Activated T-helper 17 cell treated with anti-CD3 and anti-CD28 coated beads, Interleukin-2, amount 50 U/mL, for 72 hours (primary cell): ENCODE results near the gene CD96. TPM values are rescaled to one million over a fixed set of nuclear protein-coding genes. Genes with fewer than 3 reads are reported as not detected.
"Not testable (repeated sequence)": the region's sequence is repeated elsewhere in the genome, so short reads cannot be mapped to it uniquely, and the experiment has no call there.

Experiments
- ATAC-seq: fragments of 150-1000 bp; cut with Tn5 transposase; replicated peaks from 2 replicates; pipeline ENCODE4 v1.10.0; 2021; ENCODE audit warnings: mild to moderate bottlenecking, moderate library complexity
- H3K27ac Mint-ChIP-seq: one replicate; pipeline ENCODE4 v1.8.0; 2022; ENCODE audit warnings: mixed read lengths
- H3K27me3 Mint-ChIP-seq: one replicate; pipeline ENCODE4 v1.8.0; 2022; ENCODE audit warnings: mixed read lengths
- H3K36me3 Mint-ChIP-seq: one replicate; pipeline ENCODE4 v1.8.0; 2022; ENCODE audit warnings: low read depth, mild to moderate bottlenecking, mixed read lengths
- H3K4me1 Mint-ChIP-seq: one replicate; pipeline ENCODE4 v1.8.0; 2022; ENCODE audit warnings: mixed read lengths
- H3K4me3 Mint-ChIP-seq: one replicate; pipeline ENCODE4 v1.8.0; 2022; ENCODE audit warnings: mild to moderate bottlenecking, mixed read lengths
- H3K9me3 Mint-ChIP-seq: one replicate; pipeline ENCODE4 v1.8.0; 2022; ENCODE audit warnings: mixed read lengths
- total RNA-seq, 2 donors: library from RNA; stranded (reverse); gene quantifications; one replicate each; pipeline ENCODE4 v1.2.3, GENCODE V29; 2022

The CD96 gene
- total RNA-seq, 2 donors from 2014 or later = 67.6 to 107 TPM

DNA sequence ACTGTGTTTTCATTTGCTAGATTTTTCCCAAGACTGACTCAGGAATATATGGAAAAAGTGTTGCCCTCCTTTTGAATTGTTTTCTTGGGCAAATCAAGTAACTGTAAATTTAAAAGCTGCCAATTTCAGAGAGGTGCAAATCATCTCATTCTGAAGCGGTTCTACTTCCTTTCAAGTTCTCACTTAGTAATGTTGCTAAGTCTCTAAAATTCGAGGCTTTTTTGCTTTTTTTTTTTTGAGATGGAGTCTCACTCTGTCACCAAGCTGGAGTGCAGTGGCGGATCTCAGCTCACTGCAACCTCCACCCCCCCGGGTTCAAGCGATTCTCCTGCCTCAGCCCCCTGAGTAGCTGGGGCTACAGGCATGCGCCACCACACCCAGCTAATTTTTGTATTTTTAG lies 130.5 kb downstream of the CD96 start:
- H3K9me3 Mint-ChIP-seq, H3K27me3 Mint-ChIP-seq, ATAC-seq, H3K27ac Mint-ChIP-seq: not testable (repeated sequence)
- Mint-ChIP-seq H3K4me3 (peak overlapping the region; percentile 87), H3K36me3 (peaks cover 25% of the 10 kb centered on the region), H3K4me1 (peaks cover 47% of the 10 kb centered on the region)

DNA sequence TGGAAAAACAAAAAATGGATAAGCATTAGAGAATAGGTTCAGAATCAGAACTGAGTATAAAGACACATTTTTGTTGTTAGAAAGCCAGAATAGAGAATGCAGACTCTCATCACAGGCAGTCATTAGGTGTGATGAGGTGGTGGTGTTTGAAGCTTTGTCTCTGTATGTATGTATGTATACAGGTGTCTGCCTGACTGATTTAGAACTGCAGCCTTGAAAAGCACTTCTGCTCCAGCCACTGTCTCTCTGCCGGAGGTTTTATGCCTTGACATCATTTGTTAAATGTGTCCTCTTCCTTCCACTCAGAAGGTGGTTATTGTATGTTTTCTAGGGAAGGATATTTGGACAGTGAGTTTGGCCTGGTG lies 133.8 kb downstream of the CD96 start:
- Mint-ChIP-seq H3K36me3 (peaks cover 33% of the 10 kb centered on the region), H3K27ac (peak overlapping the region; percentile 92), H3K9me3 (no peaks in the 10 kb centered on the region), H3K27me3 (no peaks in the 10 kb centered on the region), H3K4me3 (peak overlapping the region; percentile 87), H3K4me1 (peaks cover 51% of the 10 kb centered on the region)
- no peak for ATAC-seq

- ATAC-seq = peak; percentile 29
- Mint-ChIP-seq H3K4me3 (peak overlapping the region; percentile 87), H3K27ac (peak overlapping the region; percentile 92), H3K9me3 (no peaks in the 10 kb centered on the region), H3K4me1 (peaks cover 49% of the 10 kb centered on the region), H3K27me3 (no peaks in the 10 kb centered on the region), H3K36me3 (peaks cover 33% of the 10 kb centered on the region)
These were observed 134.4 kb downstream of the CD96 start for GRCh38 chr3:111676211-111677006.

DNA sequence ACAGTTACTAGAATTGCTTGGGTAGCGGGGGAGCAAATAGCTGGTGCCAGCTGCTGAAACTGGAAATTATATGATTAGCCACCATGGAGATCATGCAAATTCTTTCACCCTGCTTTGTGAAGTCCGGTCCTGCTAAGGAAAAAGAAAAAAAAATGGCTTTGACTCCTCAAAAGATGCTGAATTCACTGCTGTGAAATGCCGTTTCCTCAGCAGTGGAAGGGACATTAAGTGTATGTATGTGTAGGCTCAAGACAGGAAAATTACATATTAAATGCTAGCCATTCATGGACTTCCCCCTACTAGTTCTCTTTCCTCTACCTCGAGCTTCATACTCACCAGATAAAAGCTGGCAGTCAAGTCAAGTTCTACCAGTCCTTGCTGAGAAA lies 135.0 kb downstream of the CD96 start:
- H3K36me3 Mint-ChIP-seq = peaks cover 33% of the 10 kb centered on the region
- H3K27me3 Mint-ChIP-seq = no peaks in the 10 kb centered on the region
- no peak for ATAC-seq
- H3K4me1 Mint-ChIP-seq = peaks cover 48% of the 10 kb centered on the region
- H3K4me3 Mint-ChIP-seq = peak overlapping the region; percentile 87
- H3K9me3 Mint-ChIP-seq = no peaks in the 10 kb centered on the region
- H3K27ac Mint-ChIP-seq = peak overlapping the region; percentile 92

GRCh38 chr3:111681661-111682426 lies 139.8 kb downstream of the CD96 start:
- H3K4me3 Mint-ChIP-seq = no peak overlapping the region
- H3K4me1 Mint-ChIP-seq = peaks cover 44% of the 10 kb centered on the region
- no peaks in the 10 kb centered on the region for H3K27me3 Mint-ChIP-seq
- no peaks in the 10 kb centered on the region for H3K9me3 Mint-ChIP-seq
- H3K36me3 Mint-ChIP-seq = peaks cover 10% of the 10 kb centered on the region
- ATAC-seq = no peak
- H3K27ac Mint-ChIP-seq = no peak overlapping the region

DNA sequence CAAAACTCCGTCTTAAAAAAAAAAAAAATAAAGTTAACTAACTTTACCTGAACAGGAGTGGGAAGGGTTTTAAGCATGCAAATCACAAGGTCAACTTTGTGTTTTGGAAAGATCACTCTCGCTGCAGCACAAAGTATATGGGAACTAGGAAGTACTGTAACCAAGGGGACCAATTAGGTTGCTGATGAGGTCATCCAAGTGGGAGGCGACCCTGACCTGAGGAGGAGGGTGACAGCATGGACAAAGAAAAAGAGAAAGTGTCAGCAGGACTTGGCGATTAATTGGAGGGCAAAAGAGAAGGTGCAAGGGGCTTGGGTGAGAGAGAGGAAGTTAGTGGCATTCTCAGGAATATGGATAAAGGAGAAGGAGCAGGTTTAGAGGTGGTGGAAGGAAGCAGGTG lies 142.6 kb downstream of the CD96 start:
- peaks cover 39% of the 10 kb centered on the region for H3K4me1 Mint-ChIP-seq
- ATAC-seq = no peak
- H3K36me3 Mint-ChIP-seq = peaks cover 13% of the 10 kb centered on the region
- no peaks in the 10 kb centered on the region for H3K27me3 Mint-ChIP-seq
- H3K9me3 Mint-ChIP-seq = no peaks in the 10 kb centered on the region
- peak overlapping the region; percentile 39 for H3K27ac Mint-ChIP-seq
- H3K4me3 Mint-ChIP-seq = no peak overlapping the region

- H3K36me3 Mint-ChIP-seq = peaks cover 5% of the 10 kb centered on the region
- H3K9me3 Mint-ChIP-seq = no peaks in the 10 kb centered on the region
- H3K27me3 Mint-ChIP-seq = no peaks in the 10 kb centered on the region
- ATAC-seq = no peak
- no peak overlapping the region for H3K4me3 Mint-ChIP-seq
- H3K27ac Mint-ChIP-seq = no peak overlapping the region
- peaks cover 22% of the 10 kb centered on the region for H3K4me1 Mint-ChIP-seq
These were observed 146.3 kb downstream of the CD96 start for GRCh38 chr3:111688190-111688800.

DNA sequence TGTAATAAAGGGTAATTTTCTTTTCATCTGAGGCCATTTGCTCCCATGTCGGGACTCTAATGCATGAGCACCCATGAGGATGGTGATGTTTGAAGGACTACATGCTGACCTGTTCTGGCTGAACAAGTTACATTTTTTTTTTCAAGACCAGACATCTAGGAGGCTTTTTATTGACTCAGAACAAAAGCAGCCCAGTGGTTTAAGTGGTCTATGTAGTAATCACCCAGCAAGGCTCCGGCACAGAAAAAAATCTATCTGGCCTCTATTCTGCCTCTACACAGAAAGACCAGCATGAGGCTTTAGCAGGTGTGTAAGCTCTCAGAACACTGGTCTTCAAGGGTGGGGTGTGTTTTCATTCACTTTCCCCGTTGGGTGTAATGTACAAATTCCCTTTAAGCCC lies 148.2 kb downstream of the CD96 start:
- ATAC-seq = peak; percentile 95
- no peaks in the 10 kb centered on the region for H3K27me3 Mint-ChIP-seq
- peaks cover 5% of the 10 kb centered on the region for H3K36me3 Mint-ChIP-seq
- H3K4me1 Mint-ChIP-seq = peaks cover 17% of the 10 kb centered on the region
- peak overlapping the region; percentile 33 for H3K4me3 Mint-ChIP-seq
- H3K27ac Mint-ChIP-seq = peak overlapping the region; percentile 20
- no peaks in the 10 kb centered on the region for H3K9me3 Mint-ChIP-seq

GRCh38 chr3:111691293-111691909 lies 149.4 kb downstream of the CD96 start:
- no peak overlapping the region for H3K4me3 Mint-ChIP-seq
- peaks cover 27% of the 10 kb centered on the region for H3K4me1 Mint-ChIP-seq
- ATAC-seq = no peak
- H3K27me3 Mint-ChIP-seq = no peaks in the 10 kb centered on the region
- H3K27ac Mint-ChIP-seq = no peak overlapping the region
- peaks cover 5% of the 10 kb centered on the region for H3K36me3 Mint-ChIP-seq
- H3K9me3 Mint-ChIP-seq = no peaks in the 10 kb centered on the region

GRCh38 chr3:111692593-111693552 lies 150.9 kb downstream of the CD96 start:
- peak overlapping the region; percentile 14 for H3K27ac Mint-ChIP-seq

DNA sequence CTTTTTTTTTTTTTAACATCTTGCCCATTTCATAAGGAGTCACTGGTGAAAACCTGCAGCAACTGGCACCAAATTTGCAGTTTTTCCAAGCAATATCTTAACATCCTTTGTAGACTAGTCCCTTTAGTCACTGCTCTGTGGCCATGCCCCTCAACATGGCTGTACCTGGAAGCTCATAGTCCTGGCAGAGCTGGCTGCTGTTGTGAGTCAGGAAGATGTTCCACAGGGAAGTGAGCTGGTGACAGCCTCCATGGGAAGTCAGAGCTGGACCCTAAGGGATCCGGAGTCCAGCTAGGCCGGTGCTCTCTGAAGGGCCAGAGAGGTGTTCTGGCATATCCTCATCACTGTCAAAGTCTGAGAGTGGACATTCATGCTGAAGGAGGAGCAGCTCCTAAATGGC lies 152.5 kb downstream of the CD96 start:
- Mint-ChIP-seq H3K36me3 (no peaks in the 10 kb centered on the region), H3K27me3 (no peaks in the 10 kb centered on the region), H3K4me3 (no peak overlapping the region), H3K4me1 (peaks cover 20% of the 10 kb centered on the region), H3K27ac (peak overlapping the region; percentile 71), H3K9me3 (no peaks in the 10 kb centered on the region)
- no peak for ATAC-seq

More at GRCh38 chr3:111692593-111693552, 150.9 kb downstream of the CD96 start:
- ATAC-seq = no peak
- no peaks in the 10 kb centered on the region for H3K27me3 Mint-ChIP-seq
- H3K4me1 Mint-ChIP-seq = peaks cover 27% of the 10 kb centered on the region
- no peak overlapping the region for H3K4me3 Mint-ChIP-seq
- H3K36me3 Mint-ChIP-seq = peaks cover 3% of the 10 kb centered on the region
- H3K9me3 Mint-ChIP-seq = no peaks in the 10 kb centered on the region

GRCh38 chr3:111695636-111696117 lies 153.7 kb downstream of the CD96 start:
- ATAC-seq = peak; percentile 89
- H3K4me3 Mint-ChIP-seq = peak overlapping the region; percentile 48
- no peaks in the 10 kb centered on the region for H3K9me3 Mint-ChIP-seq
- no peaks in the 10 kb centered on the region for H3K27me3 Mint-ChIP-seq
- H3K36me3 Mint-ChIP-seq = no peaks in the 10 kb centered on the region
- H3K27ac Mint-ChIP-seq = peak overlapping the region; percentile 70
- H3K4me1 Mint-ChIP-seq = peaks cover 29% of the 10 kb centered on the region

DNA sequence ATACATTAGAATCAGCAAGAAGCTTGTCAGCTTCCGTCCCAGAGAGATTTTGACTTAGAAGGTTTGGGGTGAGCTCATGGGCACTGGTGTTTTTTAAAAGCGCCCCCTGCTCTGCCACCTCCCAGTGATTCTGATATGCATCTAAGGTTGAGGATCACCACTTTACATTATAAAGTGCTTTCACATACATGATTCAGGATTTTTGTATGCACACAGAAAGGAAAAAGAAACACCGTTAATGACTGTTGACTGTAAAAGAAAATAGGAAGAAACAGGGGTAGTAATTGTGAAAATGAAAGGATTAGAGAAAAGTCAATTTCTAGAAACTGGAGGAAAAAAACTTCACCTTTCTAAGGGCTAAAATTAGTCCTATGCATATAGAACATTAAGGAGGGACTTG lies 158.1 kb downstream of the CD96 start:
- ATAC-seq = peak; percentile 62
- Mint-ChIP-seq H3K36me3 (no peaks in the 10 kb centered on the region), H3K27me3 (no peaks in the 10 kb centered on the region), H3K27ac (peak overlapping the region; percentile 84), H3K4me1 (peaks cover 25% of the 10 kb centered on the region), H3K4me3 (no peak overlapping the region), H3K9me3 (no peaks in the 10 kb centered on the region)
